Progenitor cell of endocrine pancreas (in vitro differentiated cells): ENCODE data around the gene YTHDF1. TPM values are rescaled to one million over a fixed set of nuclear protein-coding genes. Genes with fewer than 3 reads are reported as not detected.

Source experiments
- DNase-seq: peaks from one replicate; pipeline ENCODE4 v3.0.0; 2021; ENCODE audit warnings: low spot score; ENCODE audit not compliant: unreplicated experiment
- H3K27ac Mint-ChIP-seq: 2 replicates; pipeline ENCODE4 v1.8.0; 2021; ENCODE audit warnings: mild to moderate bottlenecking, moderate library complexity, mixed read lengths
- H3K27me3 Mint-ChIP-seq: 2 replicates; pipeline ENCODE4 v1.8.0; 2021; ENCODE audit warnings: mixed read lengths
- H3K36me3 Mint-ChIP-seq: 2 replicates; pipeline ENCODE4 v1.8.0; 2022; ENCODE audit warnings: mixed read lengths; ENCODE audit not compliant: insufficient read depth
- H3K4me1 Mint-ChIP-seq: 2 replicates; pipeline ENCODE4 v1.8.0; 2021; ENCODE audit warnings: low read depth, mixed read lengths
- H3K4me3 Mint-ChIP-seq: 2 replicates; pipeline ENCODE4 v1.8.0; 2021; ENCODE audit warnings: low read depth, mild to moderate bottlenecking, moderate library complexity, mixed read lengths
- H3K9me3 Mint-ChIP-seq: 2 replicates; pipeline ENCODE4 v1.8.0; 2021; ENCODE audit warnings: low read depth, mixed read lengths
- total RNA-seq: library from RNA; stranded (reverse); gene quantifications from 2 replicates; pipeline ENCODE4 v1.2.1, GENCODE V29; 2021
- TF ChIP-seq, protein P1 (sequence below): fragments of 200-600 bp; sonication (generic); IDR thresholded peaks from one replicate; pipeline ENCODE4 v1.5.0; 2021; ENCODE audit warnings: antibody characterized with exemption, mild to moderate bottlenecking; ENCODE audit not compliant: unreplicated experiment

YTHDF1 gene
- total RNA-seq, 1 donor from 2014 or later, result 53.8 TPM

DNA sequence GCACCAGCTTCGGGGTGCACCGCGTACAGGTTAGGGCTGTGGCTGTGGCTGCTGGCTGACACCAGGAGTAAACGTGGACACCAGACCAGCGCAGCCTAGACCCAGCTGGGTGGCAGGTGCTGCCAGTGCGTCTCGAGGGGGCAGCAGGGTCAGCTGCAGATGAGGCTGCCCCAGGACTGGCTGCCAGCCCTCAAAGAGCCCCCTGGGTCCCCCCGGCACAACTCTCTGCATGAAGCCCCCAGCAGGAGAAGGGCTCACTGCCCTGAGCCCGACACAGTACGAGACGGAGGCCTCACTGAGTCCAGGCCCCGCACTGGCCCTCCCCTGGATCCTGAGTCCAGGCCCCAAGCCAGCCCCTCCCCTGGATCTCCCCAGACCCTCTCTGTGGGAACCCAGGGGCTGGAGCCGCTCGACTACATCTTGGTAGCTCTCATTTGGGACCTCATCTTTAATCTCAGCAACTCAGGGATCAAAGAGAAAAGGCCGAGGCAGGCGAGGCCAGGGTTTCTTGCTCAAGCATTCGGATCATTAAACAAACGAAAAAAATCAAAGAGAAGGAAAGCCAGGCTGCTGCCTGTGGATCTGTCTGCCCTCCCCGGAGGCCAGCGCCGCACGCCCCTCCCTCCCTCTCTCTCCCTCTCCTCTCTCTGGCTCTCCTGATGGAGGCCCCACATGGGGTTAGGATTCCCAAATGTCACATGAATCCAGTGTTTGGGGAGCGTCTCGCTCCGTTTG is 45.3 kb upstream of the YTHDF1 start:
- Mint-ChIP-seq H3K9me3 (no peaks in the 10 kb centered on the region), H3K27ac (no peak overlapping the region), H3K27me3 (peaks cover 28% of the 10 kb centered on the region), H3K36me3 (no peaks in the 10 kb centered on the region), H3K4me1 (peaks cover 6% of the 10 kb centered on the region), H3K4me3 (no peak overlapping the region)
- DNase-seq, result no peak
- TF ChIP-seq, protein P1, sequence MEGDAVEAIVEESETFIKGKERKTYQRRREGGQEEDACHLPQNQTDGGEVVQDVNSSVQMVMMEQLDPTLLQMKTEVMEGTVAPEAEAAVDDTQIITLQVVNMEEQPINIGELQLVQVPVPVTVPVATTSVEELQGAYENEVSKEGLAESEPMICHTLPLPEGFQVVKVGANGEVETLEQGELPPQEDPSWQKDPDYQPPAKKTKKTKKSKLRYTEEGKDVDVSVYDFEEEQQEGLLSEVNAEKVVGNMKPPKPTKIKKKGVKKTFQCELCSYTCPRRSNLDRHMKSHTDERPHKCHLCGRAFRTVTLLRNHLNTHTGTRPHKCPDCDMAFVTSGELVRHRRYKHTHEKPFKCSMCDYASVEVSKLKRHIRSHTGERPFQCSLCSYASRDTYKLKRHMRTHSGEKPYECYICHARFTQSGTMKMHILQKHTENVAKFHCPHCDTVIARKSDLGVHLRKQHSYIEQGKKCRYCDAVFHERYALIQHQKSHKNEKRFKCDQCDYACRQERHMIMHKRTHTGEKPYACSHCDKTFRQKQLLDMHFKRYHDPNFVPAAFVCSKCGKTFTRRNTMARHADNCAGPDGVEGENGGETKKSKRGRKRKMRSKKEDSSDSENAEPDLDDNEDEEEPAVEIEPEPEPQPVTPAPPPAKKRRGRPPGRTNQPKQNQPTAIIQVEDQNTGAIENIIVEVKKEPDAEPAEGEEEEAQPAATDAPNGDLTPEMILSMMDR, result no peak

DNA sequence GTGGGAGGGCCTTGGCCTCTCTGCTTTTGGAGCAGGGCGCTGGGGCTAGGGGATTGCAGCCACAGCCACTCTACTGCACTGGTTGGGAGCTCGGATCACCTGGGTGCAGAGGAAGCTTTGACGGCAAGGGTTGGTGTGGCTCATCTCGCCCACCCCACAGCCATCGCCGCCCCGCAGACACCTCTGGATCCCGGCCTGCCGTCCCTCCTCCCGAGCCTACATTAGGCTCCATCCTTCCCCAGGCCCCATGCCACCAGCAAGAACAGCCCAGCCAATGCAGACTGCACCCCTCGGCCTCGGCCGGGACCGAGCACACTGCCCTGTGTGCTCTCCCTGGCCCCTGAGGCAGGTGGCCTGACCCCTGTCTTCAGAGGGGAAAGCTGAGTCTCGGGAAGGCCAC is 44.6 kb upstream of the YTHDF1 start:
- H3K27me3 Mint-ChIP-seq, result peaks cover 33% of the 10 kb centered on the region
- TF ChIP-seq, protein P1, result no peak
- H3K4me3 Mint-ChIP-seq, result no peak overlapping the region
- H3K9me3 Mint-ChIP-seq, result no peaks in the 10 kb centered on the region
- DNase-seq, result no peak
- H3K36me3 Mint-ChIP-seq, result no peaks in the 10 kb centered on the region
- no peak overlapping the region for H3K27ac Mint-ChIP-seq
- peaks cover 7% of the 10 kb centered on the region for H3K4me1 Mint-ChIP-seq

DNA sequence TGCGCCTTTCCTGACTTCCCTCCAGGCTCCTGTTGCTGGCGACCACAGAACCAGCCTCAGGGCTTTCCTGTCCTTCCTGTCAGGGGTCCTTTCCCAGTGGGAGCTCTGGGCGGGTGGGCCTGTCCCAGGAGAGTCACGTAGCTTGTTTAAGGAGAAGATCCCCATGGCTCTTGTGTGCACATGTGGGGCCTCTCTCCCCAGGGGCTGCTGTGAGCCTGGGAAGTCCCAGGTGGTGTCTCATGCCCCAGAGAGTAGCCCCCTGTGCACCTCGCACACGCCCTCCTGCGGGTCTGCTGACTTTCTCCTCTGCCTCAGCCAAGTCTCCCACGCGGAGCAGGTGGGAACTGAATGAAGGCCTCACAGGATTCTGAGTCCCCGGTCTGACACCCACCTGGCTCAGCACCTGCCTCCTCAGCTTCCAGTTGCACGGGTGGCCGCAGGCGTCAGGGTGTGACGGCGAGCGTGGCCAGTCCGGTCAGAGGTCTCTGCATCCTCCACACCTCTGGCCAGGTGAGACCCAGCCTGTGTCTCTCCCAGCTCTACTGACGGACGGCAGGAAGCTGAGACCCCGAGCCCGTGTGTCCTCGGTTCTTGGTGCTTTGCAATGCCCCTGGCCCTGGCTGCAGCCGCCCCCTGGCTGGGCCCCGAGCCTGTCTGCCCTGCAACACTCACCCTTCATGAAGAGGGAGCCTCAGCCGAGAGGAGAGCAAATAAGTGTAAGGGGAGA is 44.0 kb upstream of the YTHDF1 start:
- Mint-ChIP-seq H3K4me1 (peaks cover 12% of the 10 kb centered on the region), H3K27me3 (peaks cover 40% of the 10 kb centered on the region), H3K9me3 (no peaks in the 10 kb centered on the region), H3K4me3 (no peak overlapping the region), H3K36me3 (no peaks in the 10 kb centered on the region), H3K27ac (no peak overlapping the region)
- TF ChIP-seq, protein P1, result no peak
- no peak for DNase-seq

DNA sequence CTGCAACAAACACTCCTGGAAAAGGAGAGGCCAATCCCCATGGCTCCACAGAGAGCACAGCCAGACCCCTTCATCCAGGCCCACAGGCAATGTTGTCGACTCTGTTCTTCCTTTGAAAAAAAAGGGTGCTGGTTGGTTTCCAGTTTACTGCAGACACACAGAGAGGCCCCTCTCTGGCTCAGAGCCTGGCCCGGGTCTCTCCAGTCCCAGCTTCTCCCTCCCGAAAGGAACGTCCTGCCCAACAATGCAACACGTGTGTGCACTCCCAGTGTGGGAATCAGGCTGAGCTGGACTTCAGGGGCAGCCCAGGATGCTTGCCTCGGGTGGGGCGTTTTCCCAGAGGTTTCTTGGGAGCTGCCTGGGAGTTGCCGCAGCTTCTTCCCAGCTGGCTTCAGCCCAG is 42.9 kb upstream of the YTHDF1 start:
- Mint-ChIP-seq H3K9me3 (no peaks in the 10 kb centered on the region), H3K27ac (no peak overlapping the region)
- TF ChIP-seq, protein P1, result no peak

DNA sequence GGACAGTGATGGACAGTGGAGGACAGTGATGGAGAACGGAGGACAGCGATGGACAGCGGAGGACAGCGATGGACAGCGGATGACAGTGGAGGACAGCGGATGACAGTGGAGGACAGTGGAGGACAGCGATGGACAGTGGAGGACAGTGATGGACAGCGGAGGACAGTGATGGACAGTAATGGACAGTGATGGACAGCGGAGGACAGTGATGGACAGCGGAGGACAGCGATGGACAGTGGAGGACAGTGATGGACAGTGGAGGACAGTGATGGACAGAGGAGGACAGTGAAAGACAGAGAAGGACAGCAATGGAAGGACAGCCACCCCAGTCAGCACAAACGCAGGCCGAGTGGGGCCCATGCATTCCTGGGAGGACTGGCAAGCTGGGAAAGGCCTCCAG is 41.7 kb upstream of the YTHDF1 start:
- Mint-ChIP-seq H3K27ac (no peak overlapping the region), H3K4me1 (peaks cover 12% of the 10 kb centered on the region), H3K4me3 (no peak overlapping the region), H3K27me3 (peaks cover 48% of the 10 kb centered on the region), H3K36me3 (no peaks in the 10 kb centered on the region), H3K9me3 (no peaks in the 10 kb centered on the region)
- TF ChIP-seq, protein P1, result no peak
- DNase-seq, result no peak

More for the DNA sequence above, 42.9 kb upstream of the YTHDF1 start:
- peaks cover 39% of the 10 kb centered on the region for H3K27me3 Mint-ChIP-seq
- no peak for DNase-seq
- no peak overlapping the region for H3K4me3 Mint-ChIP-seq
- H3K4me1 Mint-ChIP-seq, result peaks cover 14% of the 10 kb centered on the region
- H3K36me3 Mint-ChIP-seq, result no peaks in the 10 kb centered on the region
